ENCODE results near the gene EVI5L. TPM values are rescaled to one million over a fixed set of nuclear protein-coding genes. Genes with fewer than 3 reads are reported as not detected.

EVI5L gene
- polyA plus RNA-seq, 2 donors, result 8.5 to 8.8 TPM

DNA sequence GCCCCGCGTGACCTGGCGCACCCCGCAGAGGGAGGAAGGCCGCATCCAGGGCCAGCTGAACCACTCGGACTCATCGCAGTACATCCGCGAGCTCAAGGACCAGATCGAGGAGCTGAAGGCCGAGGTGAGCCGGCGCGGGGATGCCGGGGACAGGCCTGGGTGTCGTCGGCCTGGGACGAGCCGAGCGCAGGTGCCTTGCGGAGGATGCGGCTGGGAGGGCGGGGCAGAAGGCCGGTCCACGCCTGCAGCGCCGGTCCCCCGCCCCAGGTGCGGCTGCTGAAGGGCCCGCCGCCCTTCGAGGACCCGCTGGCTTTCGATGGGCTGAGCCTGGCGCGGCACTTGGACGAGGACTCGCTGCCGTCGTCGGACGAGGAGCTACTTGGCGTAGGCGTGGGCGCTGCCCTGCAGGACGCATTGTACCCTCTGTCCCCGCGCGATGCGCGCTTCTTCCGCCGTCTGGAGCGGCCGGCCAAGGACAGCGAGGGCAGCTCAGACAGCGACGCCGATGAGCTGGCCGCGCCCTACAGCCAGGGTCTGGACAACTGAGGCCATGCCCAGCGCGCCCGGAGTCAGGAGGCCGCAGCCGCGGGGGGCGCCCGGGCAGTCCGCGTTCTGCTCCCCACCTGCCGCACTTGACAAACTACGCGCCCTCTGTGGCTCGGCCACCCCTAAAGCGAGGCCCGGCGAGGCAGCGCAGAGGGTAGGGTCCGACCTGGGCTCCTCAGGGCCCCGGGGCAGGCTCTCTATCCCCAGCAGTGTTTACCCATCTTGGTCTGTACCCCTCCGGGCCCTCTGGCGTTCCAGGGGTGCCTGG, 33.3 kb downstream of the EVI5L start:
- Histone ChIP-seq H3K36me3 (ENCODE audit: control insufficient read depth in 2 of 2, insufficient read depth in 2 of 2, low read length in 1 of 2) (peaks cover 0 to 8% of the 10 kb centered on the region in 2 donors), H3K27ac (ENCODE audit: low read depth in 2 of 2, low read length in 1 of 2) (no peak overlapping the region), H3K4me1 (ENCODE audit: control insufficient read depth in 2 of 2, insufficient read depth in 2 of 2, low read length in 1 of 2) (peaks cover 4 to 22% of the 10 kb centered on the region in 2 donors), H3K9me3 (ENCODE audit: control insufficient read depth in 2 of 2, insufficient read depth in 1 of 2, low read depth in 1 of 2, low read length in 1 of 2) (no peaks in the 10 kb centered on the region), H3K4me3 (ENCODE audit: low read depth in 1 of 2, low read length in 2 of 2) (no peak overlapping the region), H3K27me3 (ENCODE audit: control insufficient read depth in 1 of 2, insufficient read depth in 2 of 2, low read length in 2 of 2) (no peaks in the 10 kb centered on the region)
- 62 to 63% methylated on average over 74 to 83 of the region's 83 CpGs for WGBS, 2 donors

DNA sequence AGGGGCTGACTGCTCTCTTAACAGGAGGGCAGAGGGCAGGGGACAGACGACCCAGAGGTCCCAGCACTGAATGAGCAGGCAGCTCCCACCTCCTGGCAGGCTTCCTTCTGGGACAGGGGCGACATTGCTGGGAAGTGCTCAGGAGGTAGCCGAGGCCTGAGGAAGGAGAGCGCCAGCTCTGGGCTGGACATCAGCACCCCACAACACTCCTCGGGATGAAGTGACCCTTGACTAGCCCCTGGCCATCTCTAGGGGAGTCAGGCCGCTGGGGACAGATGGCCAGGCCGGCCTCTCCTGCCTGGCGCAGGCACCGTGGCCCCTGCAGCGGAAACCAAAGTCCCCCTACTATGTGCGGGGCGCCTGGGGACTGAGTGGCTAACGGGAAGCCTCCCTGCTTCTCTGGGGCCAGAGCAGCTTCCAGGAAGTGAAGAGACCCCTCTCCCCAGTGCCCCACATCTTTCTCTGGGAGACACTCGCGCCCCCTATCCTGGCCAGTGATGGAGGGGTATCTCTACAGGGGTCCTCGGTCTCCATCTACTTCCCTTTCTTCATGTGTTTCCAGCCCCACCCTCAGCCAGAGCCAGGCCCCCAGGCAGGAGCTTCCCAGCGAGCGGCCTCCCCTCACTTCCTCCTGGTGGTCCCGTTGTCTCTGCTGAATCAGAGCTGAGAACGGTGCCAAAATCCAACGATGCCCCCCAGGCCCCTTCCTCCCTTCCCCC, 34.1 kb downstream of the EVI5L start:
- no peaks in the 10 kb centered on the region for H3K27me3 ChIP-seq (ENCODE audit: control insufficient read depth in 1 of 2, insufficient read depth in 2 of 2, low read length in 2 of 2)
- H3K9me3 ChIP-seq (ENCODE audit: control insufficient read depth in 2 of 2, insufficient read depth in 1 of 2, low read depth in 1 of 2, low read length in 1 of 2), result no peaks in the 10 kb centered on the region
- peaks cover 0 to 6% of the 10 kb centered on the region in 2 donors for H3K36me3 ChIP-seq (ENCODE audit: control insufficient read depth in 2 of 2, insufficient read depth in 2 of 2, low read length in 1 of 2)
- H3K4me1 ChIP-seq (ENCODE audit: control insufficient read depth in 2 of 2, insufficient read depth in 2 of 2, low read length in 1 of 2), result peaks cover 7 to 30% of the 10 kb centered on the region in 2 donors
- 76 to 79% methylated on average over 20 to 21 of the region's 21 CpGs for WGBS, 2 donors
- no peak overlapping the region for H3K4me3 ChIP-seq (ENCODE audit: low read depth in 1 of 2, low read length in 2 of 2)
- no peak overlapping the region for H3K27ac ChIP-seq (ENCODE audit: low read depth in 2 of 2, low read length in 1 of 2)

DNA sequence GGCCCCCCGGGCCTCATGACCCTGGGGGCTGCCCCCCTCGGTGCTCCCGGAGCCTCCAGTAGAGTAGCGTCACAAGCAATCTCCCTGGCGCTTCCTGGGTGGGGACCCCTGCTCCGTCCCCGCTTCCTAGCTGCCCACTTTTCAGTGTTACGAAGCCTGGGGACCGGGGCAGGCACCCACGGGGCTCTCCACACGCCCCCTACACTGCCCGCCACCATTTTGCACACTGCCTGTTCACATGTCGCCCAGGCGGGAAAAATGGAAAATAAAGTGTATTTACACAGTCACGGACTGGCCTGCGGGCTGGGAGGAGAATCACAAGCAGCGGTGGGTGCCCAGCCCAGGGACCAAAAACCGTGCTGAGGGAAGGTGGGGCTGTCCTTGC, 34.7 kb downstream of the EVI5L start:
- H3K4me1 ChIP-seq (ENCODE audit: control insufficient read depth in 2 of 2, insufficient read depth in 2 of 2, low read length in 1 of 2), result peaks cover 7 to 34% of the 10 kb centered on the region in 2 donors
- 51 to 52% methylated on average over 18 of the region's 18 CpGs for WGBS, 2 donors
- H3K36me3 ChIP-seq (ENCODE audit: control insufficient read depth in 2 of 2, insufficient read depth in 2 of 2, low read length in 1 of 2), result peaks cover 0 to 5% of the 10 kb centered on the region in 2 donors
- H3K27ac ChIP-seq (ENCODE audit: low read depth in 2 of 2, low read length in 1 of 2), result no peak overlapping the region
- no peaks in the 10 kb centered on the region for H3K9me3 ChIP-seq (ENCODE audit: control insufficient read depth in 2 of 2, insufficient read depth in 1 of 2, low read depth in 1 of 2, low read length in 1 of 2)
- no peak overlapping the region for H3K4me3 ChIP-seq (ENCODE audit: low read depth in 1 of 2, low read length in 2 of 2)
- H3K27me3 ChIP-seq (ENCODE audit: control insufficient read depth in 1 of 2, insufficient read depth in 2 of 2, low read length in 2 of 2), result no peaks in the 10 kb centered on the region

DNA sequence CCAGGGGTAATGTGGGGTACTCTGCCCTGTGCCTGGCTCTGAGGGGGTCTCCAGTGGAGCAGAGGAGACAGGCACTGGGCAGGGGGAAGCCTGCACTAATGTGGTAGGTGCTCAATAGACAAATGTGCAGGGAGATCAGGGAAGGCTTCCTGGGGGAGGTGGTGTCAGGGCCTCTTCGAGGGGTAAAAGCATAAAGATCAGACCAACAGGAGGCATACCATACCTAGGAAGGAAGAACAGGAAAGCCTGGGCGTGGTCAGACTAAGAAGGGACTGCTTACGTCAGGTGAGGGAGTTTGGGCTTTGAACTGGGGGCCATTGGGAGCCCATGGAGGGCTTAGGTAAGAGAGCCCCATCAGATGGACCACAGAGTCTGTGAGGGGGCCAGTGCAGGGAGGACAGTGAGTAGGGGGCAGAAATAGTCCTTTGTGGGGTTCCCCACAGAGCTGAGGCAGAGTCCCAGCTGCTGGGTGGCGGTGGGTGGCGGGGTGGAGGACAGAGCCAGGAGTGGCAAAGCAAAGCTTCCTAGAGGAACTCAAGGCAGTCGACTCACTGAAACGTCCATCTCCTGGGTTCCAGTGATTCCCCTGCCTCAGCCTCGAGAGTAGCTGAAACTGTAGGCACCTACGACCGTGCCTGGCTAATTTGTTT, 35.4 kb downstream of the EVI5L start:
- WGBS, 2 donors, result 44 to 48% methylated on average over 10 of the region's 10 CpGs

DNA sequence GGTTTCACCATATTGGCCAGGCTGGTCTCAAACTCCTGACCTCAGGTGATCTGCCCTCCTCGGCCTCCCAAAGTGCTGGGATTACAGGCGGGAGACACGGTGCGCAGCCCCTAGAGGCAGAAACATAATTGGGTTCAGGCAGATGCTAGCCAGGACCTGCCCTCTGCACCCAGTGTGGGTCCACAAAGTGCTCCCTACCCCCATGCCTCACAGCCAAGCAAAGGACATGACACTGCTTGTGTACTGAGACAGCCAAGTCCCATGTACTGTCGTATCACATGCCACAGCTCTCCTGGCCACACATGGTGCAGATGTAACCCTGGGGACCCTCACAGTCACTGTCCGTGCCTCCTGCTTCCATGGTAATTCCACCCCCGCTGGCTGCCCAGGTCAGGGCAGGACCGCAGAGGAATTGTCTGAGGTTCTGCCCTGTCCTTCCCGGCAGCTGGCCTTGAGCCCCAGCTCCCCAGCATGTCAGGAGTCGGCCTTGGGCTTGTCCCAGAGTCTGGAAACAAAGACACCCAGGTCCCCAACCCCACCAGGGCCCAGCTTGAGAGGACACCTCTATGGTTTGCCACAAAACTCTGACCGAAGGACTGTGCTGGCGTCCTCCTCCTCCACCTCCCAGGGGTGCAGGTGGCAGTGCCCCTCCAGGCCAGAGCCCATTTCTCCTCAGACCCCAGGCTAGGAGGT, 36.5 kb downstream of the EVI5L start:
- WGBS, 2 donors, result 55% methylated on average over 12 of the region's 12 CpGs
- Histone ChIP-seq H3K4me3 (ENCODE audit: low read depth in 1 of 2, low read length in 2 of 2) (no peak overlapping the region), H3K9me3 (ENCODE audit: control insufficient read depth in 2 of 2, insufficient read depth in 1 of 2, low read depth in 1 of 2, low read length in 1 of 2) (no peaks in the 10 kb centered on the region), H3K27ac (ENCODE audit: low read depth in 2 of 2, low read length in 1 of 2) (no peak overlapping the region), H3K27me3 (ENCODE audit: control insufficient read depth in 1 of 2, insufficient read depth in 2 of 2, low read length in 2 of 2) (no peaks in the 10 kb centered on the region), H3K4me1 (ENCODE audit: control insufficient read depth in 2 of 2, insufficient read depth in 2 of 2, low read length in 1 of 2) (peaks cover 10 to 30% of the 10 kb centered on the region in 2 donors), H3K36me3 (ENCODE audit: control insufficient read depth in 2 of 2, insufficient read depth in 2 of 2, low read length in 1 of 2) (no peaks in the 10 kb centered on the region)

More for the DNA sequence above, 35.4 kb downstream of the EVI5L start:
- Histone ChIP-seq H3K36me3 (ENCODE audit: control insufficient read depth in 2 of 2, insufficient read depth in 2 of 2, low read length in 1 of 2) (peaks cover 0 to 3% of the 10 kb centered on the region in 2 donors), H3K27ac (ENCODE audit: low read depth in 2 of 2, low read length in 1 of 2) (no peak overlapping the region), H3K27me3 (ENCODE audit: control insufficient read depth in 1 of 2, insufficient read depth in 2 of 2, low read length in 2 of 2) (no peaks in the 10 kb centered on the region), H3K4me1 (ENCODE audit: control insufficient read depth in 2 of 2, insufficient read depth in 2 of 2, low read length in 1 of 2) (peaks cover 7 to 34% of the 10 kb centered on the region in 2 donors), H3K4me3 (ENCODE audit: low read depth in 1 of 2, low read length in 2 of 2) (no peak overlapping the region), H3K9me3 (ENCODE audit: control insufficient read depth in 2 of 2, insufficient read depth in 1 of 2, low read depth in 1 of 2, low read length in 1 of 2) (no peaks in the 10 kb centered on the region)

DNA sequence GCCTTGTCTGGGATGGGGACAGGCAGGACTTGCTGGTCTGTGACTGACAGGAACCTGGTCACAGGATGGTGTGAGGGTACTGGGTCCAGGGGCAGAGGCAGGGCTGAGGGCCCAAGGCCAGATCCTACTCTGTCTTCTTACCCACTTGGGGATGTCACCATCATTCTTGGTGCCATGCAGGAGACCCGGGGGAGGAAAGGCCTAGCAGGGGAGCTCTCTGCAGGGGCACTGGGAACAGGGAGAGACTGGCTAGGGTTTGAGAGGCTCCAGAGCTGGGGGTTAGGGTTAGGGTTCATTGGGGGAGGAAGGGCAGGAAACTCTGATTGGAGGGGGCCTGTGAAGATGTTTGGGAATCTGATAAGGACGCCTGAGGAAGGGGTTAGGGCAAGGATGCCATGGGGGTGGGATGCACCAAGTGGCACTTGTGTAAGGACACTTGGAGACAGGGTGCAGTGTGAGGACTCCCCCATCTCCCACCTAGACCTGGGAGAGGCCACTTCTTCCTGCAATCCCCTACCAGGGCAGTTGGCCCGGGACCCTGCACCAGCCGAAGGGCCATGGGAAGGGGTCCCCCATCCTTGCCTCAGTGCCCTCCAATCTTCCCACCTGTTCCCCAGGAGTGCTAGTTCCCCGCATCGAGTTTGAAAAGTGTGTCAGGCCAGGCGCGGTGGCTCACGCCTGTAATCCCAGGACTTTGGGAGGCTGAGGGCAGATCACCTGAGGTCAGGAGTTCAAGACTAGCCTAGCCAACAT, 37.2 kb downstream of the EVI5L start:
- Histone ChIP-seq H3K4me3 (ENCODE audit: low read depth in 1 of 2, low read length in 2 of 2) (no peak overlapping the region), H3K4me1 (ENCODE audit: control insufficient read depth in 2 of 2, insufficient read depth in 2 of 2, low read length in 1 of 2) (peaks cover 13 to 29% of the 10 kb centered on the region in 2 donors), H3K27ac (ENCODE audit: low read depth in 2 of 2, low read length in 1 of 2) (no peak overlapping the region), H3K36me3 (ENCODE audit: control insufficient read depth in 2 of 2, insufficient read depth in 2 of 2, low read length in 1 of 2) (no peaks in the 10 kb centered on the region), H3K27me3 (ENCODE audit: control insufficient read depth in 1 of 2, insufficient read depth in 2 of 2, low read length in 2 of 2) (no peaks in the 10 kb centered on the region), H3K9me3 (ENCODE audit: control insufficient read depth in 2 of 2, insufficient read depth in 1 of 2, low read depth in 1 of 2, low read length in 1 of 2) (peaks cover 0 to 5% of the 10 kb centered on the region in 2 donors)
- WGBS, 2 donors, result 86 to 87% methylated on average over 9 of the region's 9 CpGs

DNA sequence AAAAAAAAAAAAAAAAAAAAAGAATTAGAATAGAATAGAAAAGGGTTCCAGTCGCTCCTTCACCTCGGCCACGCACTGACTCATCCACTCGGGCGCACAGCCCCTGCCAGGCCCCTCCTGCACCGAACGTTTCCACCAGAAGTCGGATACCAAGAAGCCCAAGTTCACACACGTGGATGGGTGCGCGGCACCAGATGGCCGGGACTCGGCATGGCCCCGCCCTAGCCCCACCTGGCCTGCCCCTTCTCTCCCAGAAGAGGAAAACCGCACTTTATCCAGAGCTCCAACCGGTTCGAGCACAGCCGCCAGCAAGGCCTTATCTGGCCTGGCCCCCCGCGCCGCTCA, 38.3 kb downstream of the EVI5L start:
- Histone ChIP-seq H3K4me3 (ENCODE audit: low read depth in 1 of 2, low read length in 2 of 2) (peak overlapping the region in 1 of 2 donors; percentile 46), H3K9me3 (ENCODE audit: control insufficient read depth in 2 of 2, insufficient read depth in 1 of 2, low read depth in 1 of 2, low read length in 1 of 2) (peaks cover 0 to 5% of the 10 kb centered on the region in 2 donors), H3K27ac (ENCODE audit: low read depth in 2 of 2, low read length in 1 of 2) (peak overlapping the region; percentile 73 to 81), H3K4me1 (ENCODE audit: control insufficient read depth in 2 of 2, insufficient read depth in 2 of 2, low read length in 1 of 2) (peaks cover 11 to 27% of the 10 kb centered on the region in 2 donors), H3K36me3 (ENCODE audit: control insufficient read depth in 2 of 2, insufficient read depth in 2 of 2, low read length in 1 of 2) (no peaks in the 10 kb centered on the region), H3K27me3 (ENCODE audit: control insufficient read depth in 1 of 2, insufficient read depth in 2 of 2, low read length in 2 of 2) (peaks cover 0 to 6% of the 10 kb centered on the region in 2 donors)
- WGBS, 2 donors, result 7 to 16% methylated on average over 21 of the region's 21 CpGs

DNA sequence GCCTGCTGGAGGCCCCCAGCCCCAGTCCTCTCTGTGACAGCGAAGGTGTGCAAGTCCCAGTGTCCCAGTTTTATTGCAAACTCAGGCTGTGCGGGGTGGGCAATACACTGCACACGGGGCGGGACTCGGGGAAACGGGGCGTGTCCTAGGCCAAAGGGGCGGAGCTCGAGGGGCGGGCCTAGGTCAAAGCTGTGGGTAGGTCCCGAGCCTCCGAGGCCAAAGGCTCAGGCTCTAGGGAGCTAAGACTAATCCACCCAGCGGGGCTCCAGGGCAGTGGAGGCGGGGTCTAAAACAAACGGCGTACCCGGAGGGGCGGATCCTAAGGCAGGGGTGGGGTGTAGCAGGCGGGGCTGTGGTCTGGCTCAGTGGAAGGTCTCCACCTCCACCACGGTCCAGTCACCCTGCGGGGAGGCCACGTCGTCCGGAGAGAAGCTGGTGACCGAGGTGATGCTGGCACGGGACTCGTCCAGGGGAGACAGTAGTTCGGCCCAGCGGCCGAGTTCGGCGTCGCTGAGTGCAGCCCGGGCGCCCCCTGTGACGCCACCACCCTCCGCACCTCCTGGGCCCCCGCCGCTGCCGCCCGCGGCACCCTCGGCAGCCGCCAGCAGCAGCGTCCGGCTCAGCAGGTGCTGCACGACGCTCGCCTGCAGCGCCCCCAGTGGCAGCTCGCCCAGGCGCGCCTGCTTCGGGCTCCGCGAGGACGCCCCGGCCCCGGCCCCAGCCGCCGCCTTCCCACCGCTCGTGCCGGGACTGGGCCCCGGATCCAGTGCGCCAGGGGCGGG, 38.8 kb downstream of the EVI5L start:
- WGBS, 2 donors, result 1% methylated on average over 64 to 67 of the region's 67 CpGs
- Histone ChIP-seq H3K4me3 (ENCODE audit: low read depth in 1 of 2, low read length in 2 of 2) (peak overlapping the region; percentile 41 to 46), H3K36me3 (ENCODE audit: control insufficient read depth in 2 of 2, insufficient read depth in 2 of 2, low read length in 1 of 2) (no peaks in the 10 kb centered on the region)

More for the DNA sequence above, 38.8 kb downstream of the EVI5L start:
- Histone ChIP-seq H3K27me3 (ENCODE audit: control insufficient read depth in 1 of 2, insufficient read depth in 2 of 2, low read length in 2 of 2) (peaks cover 0 to 11% of the 10 kb centered on the region in 2 donors), H3K27ac (ENCODE audit: low read depth in 2 of 2, low read length in 1 of 2) (peak overlapping the region; percentile 73 to 81), H3K9me3 (ENCODE audit: control insufficient read depth in 2 of 2, insufficient read depth in 1 of 2, low read depth in 1 of 2, low read length in 1 of 2) (peaks cover 0 to 5% of the 10 kb centered on the region in 2 donors), H3K4me1 (ENCODE audit: control insufficient read depth in 2 of 2, insufficient read depth in 2 of 2, low read length in 1 of 2) (peaks cover 11 to 27% of the 10 kb centered on the region in 2 donors)
